ENCODE data around the gene KCNIP4. TPM values are rescaled to one million over a fixed set of nuclear protein-coding genes. Genes with fewer than 3 reads are reported as not detected.

The KCNIP4 gene
- total and polyA plus RNA-seq, 2 of the 8 experiments (the other 6 are each of a cell fraction or from before 2014, with no cell fraction given), result 0.06 TPM; not detected in 1

- TF ChIP-seq SIRT6 (IDR thresholded peaks at IDR 0.05; ENCODE audit: low read length), result no peak
These were observed 310.3 kb downstream of the KCNIP4 start (continued) for GRCh38 chr4:21638171-21638725.

All from H1 (cell line).